ENCODE measurements around the gene RAB11B.
"Not testable (repeated sequence)": the region's sequence is repeated elsewhere in the genome, so short reads cannot be mapped to it uniquely, and the experiment has no call there.

DNA sequence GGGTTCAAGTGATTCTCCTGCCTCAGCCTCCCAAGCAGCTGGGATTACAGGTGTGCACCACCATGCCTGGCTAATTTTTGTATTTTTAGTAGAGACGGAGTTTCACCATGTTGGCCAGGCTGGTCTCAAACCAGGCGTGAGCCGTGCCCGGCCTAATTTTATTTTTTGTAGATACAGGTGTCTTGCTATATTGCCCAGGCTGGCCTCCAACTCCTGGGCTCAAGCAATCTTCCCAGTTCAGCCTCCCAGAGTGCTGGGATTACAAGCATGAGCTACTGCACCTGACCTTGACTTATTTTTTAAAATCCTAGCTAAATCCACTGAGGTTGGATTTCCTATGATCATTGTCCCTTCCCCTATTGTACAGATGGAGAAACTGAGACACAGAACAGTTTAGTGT is 48.7 kb upstream of the RAB11B start:
- TF ChIP-seq, protein P1, sequence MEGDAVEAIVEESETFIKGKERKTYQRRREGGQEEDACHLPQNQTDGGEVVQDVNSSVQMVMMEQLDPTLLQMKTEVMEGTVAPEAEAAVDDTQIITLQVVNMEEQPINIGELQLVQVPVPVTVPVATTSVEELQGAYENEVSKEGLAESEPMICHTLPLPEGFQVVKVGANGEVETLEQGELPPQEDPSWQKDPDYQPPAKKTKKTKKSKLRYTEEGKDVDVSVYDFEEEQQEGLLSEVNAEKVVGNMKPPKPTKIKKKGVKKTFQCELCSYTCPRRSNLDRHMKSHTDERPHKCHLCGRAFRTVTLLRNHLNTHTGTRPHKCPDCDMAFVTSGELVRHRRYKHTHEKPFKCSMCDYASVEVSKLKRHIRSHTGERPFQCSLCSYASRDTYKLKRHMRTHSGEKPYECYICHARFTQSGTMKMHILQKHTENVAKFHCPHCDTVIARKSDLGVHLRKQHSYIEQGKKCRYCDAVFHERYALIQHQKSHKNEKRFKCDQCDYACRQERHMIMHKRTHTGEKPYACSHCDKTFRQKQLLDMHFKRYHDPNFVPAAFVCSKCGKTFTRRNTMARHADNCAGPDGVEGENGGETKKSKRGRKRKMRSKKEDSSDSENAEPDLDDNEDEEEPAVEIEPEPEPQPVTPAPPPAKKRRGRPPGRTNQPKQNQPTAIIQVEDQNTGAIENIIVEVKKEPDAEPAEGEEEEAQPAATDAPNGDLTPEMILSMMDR (IDR thresholded peaks at IDR 0.05), result not testable (repeated sequence)
- not testable (repeated sequence) for TF ChIP-seq POLR2AphosphoS5 (IDR thresholded peaks at IDR 0.05); EP300 (IDR thresholded peaks at IDR 0.05; ENCODE audit: low read depth)

All from transverse colon (tissue), 4 donors.